GM15510 (cell line): Measurements from ENCODE around the gene COL18A1.

Source experiments
- POLR2A ChIP-seq: IDR thresholded peaks from 3 replicates; pipeline ENCODE4 v1.6.1; 2011; ENCODE audit warnings: borderline replicate concordance; ENCODE audit not compliant: insufficient read length; ENCODE audit errors: extremely low read depth

COL18A1 gene

GRCh38 chr21:45559216-45560105 lies 154.5 kb downstream of the COL18A1 start:
- TF ChIP-seq POLR2A, result no peak

DNA sequence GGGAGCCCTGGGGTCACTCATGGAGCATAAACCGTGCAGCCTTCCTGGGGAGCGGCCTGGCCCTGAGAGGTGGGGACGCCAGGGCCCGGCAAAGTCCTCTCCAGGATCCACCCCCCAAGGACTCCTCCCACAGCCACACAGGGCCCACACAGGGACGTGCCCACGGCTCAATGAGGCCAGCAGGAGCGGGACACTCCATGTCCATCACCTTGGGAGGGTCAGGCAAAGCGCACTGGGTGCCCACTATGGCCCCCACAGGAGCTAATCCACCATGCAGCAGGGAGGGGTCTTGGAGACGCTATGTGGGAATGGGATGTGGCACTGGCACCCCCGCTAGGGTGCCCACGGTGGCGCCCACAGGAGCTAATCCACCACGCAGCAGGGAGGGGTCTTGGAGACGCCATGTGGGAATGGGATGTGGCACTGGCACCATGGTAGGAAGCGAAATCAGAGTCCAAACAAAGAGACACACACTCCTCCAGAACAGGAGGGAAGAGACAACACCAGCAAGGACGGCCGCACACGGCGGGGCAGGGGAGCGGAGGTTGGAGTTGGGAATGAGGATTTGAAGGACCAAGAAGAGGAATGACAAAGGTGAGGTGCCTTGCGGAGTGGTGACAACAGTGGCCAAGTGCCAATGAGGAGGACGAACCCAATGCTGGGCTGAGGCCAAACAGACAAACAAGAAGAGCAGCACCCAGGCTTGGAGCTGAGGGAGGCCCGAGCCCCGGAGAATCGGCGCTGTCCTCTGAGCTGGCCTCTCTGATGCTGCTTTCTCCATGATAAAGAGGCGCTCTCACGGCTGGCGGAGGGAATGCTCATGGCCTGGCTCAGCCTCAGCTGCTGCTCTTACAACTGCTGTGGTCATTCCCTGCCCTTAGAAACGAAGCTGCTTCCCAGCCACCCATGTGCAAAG lies 155.4 kb downstream of the COL18A1 start:
- TF ChIP-seq POLR2A, result no peak

- no peak for TF ChIP-seq POLR2A
Measured at GRCh38 chr21:45562402-45562801, 157.4 kb downstream of the COL18A1 start.

GRCh38 chr21:45562965-45563364 lies 158.0 kb downstream of the COL18A1 start:
- TF ChIP-seq POLR2A, result no peak
